Measurements from ENCODE around the gene FHDC1.

DNA sequence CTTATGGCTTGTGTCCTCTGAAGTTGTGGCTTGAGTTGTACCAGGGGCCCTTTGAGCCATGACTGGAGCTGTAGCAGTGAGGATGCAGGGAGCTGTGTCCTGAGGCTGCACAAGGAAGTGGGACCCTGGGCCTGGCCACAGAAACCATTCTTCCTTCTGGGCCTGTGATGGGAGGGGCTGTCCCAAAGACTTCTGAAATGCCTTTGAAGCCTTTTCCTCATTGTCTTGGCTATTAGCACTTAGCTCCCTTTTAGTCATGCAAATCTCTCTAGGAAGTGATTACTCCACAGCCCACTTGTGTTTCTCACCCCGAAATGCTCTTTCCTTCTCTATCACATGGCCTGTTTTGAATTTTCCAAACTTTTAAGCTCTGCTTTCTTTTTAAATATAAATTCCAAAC lies 92.4 kb downstream of the FHDC1 start:
- TF ChIP-seq CTCF (IDR thresholded peaks at IDR 0.05 in 4 of 5, conservative IDR thresholded peaks at IDR 0.05 in 1 of 5), result no peak
- TF ChIP-seq POLR2A (IDR thresholded peaks at IDR 0.05), result no peak

Data from gastrocnemius medialis (tissue), 4 donors.